Activated CD4-positive, CD25-positive, alpha-beta regulatory T cell (primary cell): ENCODE data around the gene SORCS3.

Source experiments
- DNase-seq, 4 experiments: peaks; one replicate each; lab custom pipeline; 2025; lab: John Stamatoyannopoulos, UW

The SORCS3 gene

DNA sequence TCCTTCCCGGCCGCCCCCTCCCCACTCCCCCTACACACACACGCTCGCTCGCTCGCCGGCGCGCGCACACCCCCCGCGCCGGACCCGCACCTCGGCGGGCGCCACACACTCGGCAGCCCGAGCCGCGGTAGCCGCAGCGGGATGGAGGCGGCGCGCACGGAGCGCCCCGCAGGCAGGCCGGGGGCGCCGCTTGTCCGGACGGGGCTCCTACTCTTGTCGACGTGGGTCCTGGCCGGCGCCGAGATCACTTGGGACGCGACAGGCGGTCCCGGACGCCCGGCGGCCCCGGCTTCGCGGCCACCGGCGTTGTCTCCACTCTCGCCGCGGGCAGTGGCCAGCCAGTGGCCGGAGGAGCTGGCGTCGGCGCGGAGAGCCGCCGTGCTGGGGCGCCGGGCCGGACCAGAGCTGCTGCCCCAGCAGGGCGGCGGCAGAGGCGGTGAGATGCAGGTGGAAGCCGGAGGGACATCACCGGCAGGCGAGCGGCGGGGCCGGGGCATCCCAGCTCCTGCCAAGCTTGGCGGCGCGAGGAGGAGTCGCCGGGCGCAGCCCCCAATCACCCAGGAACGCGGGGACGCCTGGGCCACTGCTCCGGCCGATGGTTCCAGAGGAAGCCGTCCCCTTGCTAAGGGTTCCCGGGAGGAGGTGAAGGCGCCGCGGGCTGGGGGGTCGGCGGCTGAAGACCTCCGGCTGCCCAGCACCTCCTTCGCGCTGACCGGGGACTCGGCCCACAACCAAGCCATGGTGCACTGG, at the start of gene SORCS3:
TSS of gene SORCS3 (plus strand) at position 104 of the 750 bp plus-strand sequence.
- DNase-seq, result no peak

DNA sequence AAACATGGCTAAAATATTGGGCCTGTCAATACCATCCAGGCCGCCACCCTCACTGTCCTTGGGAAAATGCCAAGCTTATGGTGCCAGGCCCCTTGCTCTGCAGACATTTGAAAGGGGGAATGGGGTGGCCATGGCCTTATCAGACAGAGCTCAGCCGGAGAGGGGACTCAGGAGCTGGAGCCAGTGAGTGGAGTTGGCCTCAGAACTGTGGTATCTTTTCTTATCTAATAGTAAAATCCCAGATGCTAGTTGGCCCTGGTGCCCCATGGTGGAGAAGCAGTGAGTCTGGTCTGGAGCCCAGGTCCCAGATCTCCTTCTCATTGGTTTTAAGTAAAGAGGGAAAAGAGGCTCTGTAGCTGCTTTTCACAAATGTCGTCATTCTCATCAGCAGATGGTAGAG, 49.6 kb upstream of the SORCS3 start:
- DNase-seq, result no peak

GRCh38 chr10:104601166-104601565, 39.9 kb upstream of the SORCS3 start:
- no peak for DNase-seq

DNA sequence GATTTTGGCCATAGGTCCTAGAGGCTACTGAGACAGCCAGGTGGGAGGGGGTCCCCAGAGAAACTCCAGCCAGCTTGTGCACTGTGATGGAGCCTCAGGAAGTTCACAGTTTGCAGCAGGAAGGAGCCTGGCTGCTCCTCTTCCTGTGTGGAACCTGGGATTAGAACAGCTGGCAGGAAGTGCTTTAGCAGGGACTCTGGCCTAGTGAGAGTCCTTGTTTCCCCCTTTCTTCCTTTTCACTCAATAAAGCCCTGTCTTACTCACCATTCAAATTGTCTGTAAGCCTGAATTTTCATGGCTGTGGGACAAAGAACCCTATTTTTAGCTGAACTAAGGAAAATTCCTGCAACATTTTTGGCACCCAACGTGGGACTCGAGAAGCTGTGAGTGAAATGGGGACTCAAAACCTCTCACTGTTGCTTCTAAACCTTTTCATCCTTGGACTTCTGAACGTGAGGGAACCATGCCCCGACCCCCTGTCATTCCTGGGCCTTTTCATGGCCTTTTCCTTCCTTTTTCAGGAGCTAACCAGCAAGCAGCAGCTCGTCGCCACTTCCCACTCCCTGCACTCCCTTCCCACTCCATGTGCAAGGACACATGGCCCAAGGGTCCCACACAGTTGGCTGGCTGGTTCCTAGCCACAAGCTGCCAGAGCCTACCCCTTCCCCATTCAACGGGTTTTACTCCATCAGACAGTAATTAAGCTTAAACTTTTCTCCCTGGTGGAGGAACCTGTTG, 32.8 kb upstream of the SORCS3 start:
- DNase-seq, result no peak

DNA sequence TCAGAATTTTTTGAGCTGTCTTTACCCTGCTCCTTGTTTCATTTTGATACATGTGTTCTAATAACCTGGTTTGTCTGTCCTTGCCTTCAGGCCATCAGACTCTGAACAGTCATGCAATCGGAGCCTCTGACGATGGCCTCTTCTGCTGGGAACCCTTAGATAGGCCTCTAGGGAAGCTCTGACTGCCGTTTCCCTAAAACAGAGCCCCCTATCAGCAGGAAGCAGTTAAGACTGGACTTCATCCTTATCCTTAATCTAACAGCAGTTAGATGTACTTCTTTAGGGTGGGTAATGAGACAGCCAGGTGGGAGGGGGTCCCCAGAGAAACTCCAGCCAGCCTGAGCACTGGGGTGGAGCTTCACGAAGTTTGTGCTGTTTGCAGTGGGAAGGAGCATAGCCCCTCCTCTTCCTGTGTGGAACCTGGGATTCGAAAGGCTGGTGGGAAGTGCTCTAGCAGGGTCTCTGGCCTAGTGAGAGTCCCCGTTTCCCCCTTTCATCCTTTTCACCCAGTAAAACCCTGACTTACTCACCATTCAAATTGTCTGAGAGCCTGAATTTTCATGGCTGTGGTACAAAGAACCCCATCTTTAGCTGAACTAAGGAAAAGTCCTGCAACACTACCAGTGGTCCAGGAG, 28.4 kb upstream of the SORCS3 start:
- no peak for DNase-seq

DNA sequence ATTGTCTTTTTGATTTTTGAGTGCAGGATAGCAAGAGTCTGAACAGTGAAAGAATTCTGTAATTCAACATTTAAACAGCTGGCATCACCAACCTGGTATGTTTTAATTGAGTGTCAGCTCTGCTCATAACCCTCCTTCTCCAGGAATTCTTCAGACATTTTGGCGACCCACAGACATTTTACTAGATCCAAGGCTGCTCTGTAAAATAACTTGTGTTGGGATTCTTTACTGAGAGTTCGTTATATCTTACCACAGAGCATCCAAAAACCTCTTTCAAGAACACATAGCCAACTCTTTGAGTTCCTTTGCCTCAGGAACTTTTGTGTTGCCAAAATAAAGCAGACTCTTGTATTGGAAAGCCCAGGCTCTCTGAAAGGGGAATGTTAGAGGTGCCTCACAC, 27.7 kb upstream of the SORCS3 start:
- DNase-seq, result no peak

GRCh38 chr10:104614245-104614831, 26.8 kb upstream of the SORCS3 start:
- DNase-seq, result no peak

- DNase-seq, result no peak
These were observed 26.0 kb upstream of the SORCS3 start for GRCh38 chr10:104615136-104615535.

DNA sequence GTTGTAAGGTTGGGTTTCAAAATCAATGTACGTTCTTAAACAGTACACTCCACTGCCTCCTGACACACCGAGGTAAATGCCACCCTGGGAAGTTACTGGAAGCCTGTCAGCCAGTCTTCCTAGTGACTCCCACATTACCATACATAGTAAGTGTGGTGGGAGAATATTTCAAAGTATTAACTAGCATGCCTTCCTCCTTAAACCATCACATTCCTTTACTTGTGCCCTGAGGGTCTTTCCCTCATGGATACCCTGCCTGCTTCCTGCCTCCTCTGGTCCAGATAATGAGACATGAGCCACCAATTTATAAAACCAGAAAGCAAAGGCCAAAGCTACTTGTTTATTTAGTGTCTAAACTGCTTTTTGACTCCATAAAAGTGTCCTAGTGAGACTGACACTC, 23.3 kb upstream of the SORCS3 start:
- DNase-seq, result no peak

GRCh38 chr10:104622175-104622574, 18.9 kb upstream of the SORCS3 start:
- DNase-seq, result no peak

- DNase-seq, result no peak
These were observed 18.4 kb upstream of the SORCS3 start for GRCh38 chr10:104622598-104623209.

- DNase-seq, result no peak
These were observed 10.4 kb upstream of the SORCS3 start for GRCh38 chr10:104630731-104631130.

DNA sequence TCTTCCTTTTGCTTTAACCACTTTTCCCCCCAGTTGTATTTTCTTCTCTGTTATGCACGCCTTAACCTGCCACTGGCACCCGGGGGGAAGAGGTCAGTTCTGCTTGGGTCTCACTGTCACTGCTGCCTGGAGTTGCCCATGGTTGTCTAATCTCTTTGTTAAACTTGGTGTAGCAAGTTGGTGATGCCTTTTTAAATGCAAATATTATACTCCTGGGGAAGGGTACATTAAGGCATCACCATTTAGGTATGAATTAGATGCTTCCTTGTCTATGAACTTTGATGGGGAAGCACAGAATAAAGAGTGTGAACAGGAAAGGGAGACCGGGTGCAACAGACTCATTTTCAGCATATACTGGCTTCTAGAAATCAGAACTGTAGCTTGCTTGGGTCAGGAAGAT, 9.1 kb upstream of the SORCS3 start:
- DNase-seq, result no peak

GRCh38 chr10:104638861-104639589, 2.1 kb upstream of the SORCS3 start:
- DNase-seq, result no peak

DNA sequence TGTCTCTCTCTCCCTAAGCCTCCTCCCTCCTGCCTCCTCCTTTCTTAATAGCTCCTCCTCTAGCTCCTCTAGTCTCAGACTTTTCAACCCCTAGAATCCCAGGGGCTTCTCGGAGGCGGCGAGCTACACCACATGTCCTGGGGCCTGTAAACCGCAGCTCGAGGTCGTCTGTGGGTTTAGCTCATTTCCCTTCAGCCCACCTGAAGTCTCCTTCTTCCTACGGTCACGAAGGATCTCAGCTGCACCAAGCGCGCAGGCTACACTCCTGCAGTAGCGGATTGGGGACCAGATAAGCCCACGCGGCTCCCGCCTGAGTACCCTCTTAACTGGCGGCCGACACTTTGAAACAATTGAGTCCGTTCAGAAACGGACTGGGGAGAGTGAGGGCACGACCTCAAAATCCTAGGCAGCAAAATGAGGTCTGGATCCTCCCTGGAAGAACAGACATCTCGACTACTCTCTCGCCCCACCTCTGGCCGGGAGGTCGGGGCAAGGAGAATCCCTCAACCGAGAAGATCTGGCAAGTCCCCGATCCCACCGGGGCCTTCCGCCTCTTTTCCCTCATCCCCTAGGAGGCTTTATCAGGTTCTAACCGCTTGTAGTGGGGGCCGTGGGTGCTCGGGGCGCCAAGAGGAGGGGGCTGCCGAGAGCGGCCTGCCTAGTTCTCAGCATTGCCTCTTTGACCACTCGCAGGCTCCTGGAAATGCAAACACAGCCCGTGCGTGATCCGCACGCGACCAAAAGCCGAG, 1.3 kb upstream of the SORCS3 start:
- DNase-seq, result no peak

GRCh38 chr10:104640339-104641186, 527 bp upstream of the SORCS3 start:
- no peak for DNase-seq

GRCh38 chr10:104641937-104642657, 1.0 kb downstream of the SORCS3 start:
- DNase-seq, result no peak

DNA sequence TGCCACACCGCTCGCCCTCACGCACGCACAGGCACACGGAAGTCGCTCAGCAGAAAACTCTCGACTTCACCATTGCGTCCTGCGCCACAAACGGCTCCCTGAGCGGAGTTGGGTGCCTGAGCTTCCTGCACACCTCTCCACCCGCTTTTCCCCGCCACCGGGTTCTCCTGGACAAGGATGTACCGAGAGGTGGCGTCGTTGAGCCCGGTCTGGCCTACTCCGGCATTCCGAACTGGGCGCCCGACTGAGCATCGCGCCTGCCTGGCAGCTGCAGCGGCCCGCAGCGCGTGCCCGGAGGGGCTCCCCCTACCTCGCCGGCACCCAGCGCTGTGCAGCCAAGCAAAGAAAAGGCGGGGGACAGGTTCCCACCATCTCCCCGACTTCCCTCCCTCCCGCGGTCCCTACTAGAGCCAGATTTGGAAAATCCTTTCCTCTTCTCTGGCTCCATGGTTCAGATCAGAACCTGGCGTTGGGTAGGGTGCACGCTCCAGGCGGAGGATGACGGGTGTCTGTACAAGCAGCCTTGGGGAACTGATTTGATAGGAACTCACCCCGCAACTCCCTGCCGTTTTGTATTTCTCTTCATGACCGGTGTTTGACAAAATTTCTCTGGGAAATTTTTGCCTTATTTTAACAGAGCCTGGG, 1.7 kb downstream of the SORCS3 start:
- no peak for DNase-seq

DNA sequence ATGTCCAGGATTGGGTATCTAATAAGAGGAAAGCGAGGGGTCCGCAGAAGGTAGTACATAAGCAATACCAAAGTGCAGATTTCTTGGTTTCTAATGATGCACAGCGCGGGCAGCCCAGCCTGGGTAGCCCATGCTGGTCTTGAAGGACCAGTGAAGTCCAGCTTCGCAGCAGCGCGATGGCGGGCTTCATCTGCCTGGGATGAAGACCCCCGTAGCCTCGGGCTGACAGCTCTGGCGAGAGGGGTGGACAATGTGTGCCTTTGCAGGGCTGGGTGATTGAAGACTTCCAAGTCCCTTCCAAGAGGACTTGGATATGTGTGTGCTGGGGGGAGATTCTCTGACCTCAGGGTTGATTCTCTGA, 2.2 kb downstream of the SORCS3 start:
- DNase-seq, result no peak
